Measurements from ENCODE around the gene MATN1.

MATN1 gene

GRCh38 chr1:30757352-30758120, 34.2 kb upstream of the MATN1 start, which contains the start of gene LAPTM5:
Gene LAPTM5 (minus strand): TSS chr1:30757774. CDS start chr1:30757745, 29 bp downstream.
- no peak for DNase-seq

DNA sequence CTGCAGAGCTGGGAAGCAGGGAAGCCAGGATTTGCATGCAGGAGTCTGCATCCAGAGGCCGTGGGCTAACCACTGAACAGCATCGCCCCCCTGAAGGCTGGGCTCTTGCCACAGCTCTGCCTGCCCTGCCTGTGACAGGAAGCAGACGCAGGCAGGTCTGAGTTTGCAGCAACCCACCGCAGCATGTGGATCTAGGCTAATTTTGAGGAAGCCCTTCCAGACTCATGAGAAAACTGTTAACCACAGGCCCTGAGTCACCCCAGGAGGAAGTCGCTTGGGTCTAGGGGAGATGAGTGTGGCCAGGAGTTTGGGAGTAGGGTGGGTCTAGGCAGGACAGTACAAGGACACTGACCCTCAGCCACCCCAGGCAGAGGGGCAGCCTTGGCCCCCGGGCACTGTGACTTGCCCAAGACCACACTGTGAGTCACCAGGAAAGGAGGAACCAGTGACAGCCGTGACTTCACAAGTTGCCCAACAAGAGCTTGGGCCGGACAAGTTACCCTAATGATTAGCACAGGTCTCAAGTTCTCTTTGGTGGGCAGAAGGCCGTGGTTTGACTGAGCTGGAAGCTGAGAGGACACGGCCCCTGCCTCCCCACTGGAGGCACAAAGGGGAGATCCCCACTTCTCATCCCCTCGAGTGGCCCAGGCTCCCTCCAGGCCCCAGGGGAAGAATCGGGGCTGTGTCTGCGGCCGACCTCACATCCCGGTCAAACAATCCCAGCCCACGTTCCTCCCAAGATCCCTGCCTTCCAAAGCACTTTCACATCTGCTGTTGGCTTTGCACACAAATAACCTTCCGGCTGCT, 33.4 kb upstream of the MATN1 start:
- no peak for DNase-seq

DNA sequence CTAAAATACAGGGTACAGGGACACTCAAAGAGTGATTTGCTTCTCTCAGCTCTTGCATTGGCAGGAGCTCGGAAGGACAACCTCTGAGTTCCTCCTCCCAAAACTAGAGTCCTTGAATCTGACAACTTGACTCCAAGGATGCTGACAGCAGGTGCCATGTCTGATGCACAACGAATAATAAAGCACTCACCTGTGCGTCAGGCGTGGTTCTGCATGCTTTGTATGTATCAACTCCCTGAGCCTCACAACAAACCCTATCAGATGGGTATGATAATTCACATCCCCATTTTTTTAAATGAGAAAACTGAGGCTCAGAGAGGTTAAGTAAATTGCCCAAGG, 32.8 kb upstream of the MATN1 start:
- DNase-seq = no peak

GRCh38 chr1:30755746-30756145, 32.4 kb upstream of the MATN1 start:
- no peak for DNase-seq

- DNase-seq = no peak
These were observed 31.9 kb upstream of the MATN1 start for GRCh38 chr1:30755334-30755733.

GRCh38 chr1:30754684-30755171, 31.3 kb upstream of the MATN1 start:
- no peak for DNase-seq

DNA sequence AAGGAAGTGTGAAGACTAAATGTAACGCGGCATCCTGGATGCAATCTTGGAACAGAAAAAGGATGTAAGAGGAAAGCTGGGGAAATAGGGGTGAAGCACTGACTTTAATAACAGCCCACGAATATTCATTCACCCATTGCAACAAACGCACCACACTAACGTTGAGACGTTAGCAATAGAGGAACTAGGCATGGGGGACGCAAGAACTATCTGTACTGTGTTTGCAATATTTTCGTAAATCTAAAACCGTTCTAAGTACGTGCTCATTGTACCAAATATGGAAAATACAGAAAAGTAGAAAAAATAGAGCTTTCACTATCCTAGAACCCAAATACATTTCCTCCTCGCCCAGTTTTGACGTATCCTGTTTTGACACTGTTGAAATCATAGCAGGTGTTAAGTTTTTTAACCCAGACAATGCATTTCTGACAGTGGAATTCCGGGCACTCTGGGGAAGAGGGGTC, 30.3 kb upstream of the MATN1 start:
- DNase-seq = no peak

GRCh38 chr1:30753118-30753517, 29.7 kb upstream of the MATN1 start:
- no peak for DNase-seq

- no peak for DNase-seq
These were observed 29.2 kb upstream of the MATN1 start for GRCh38 chr1:30752651-30752908.

- DNase-seq = no peak
These were observed 28.7 kb upstream of the MATN1 start for GRCh38 chr1:30751830-30752650.

- no peak for DNase-seq
These were observed 27.4 kb upstream of the MATN1 start for GRCh38 chr1:30750731-30751291.

GRCh38 chr1:30749691-30750583, 26.6 kb upstream of the MATN1 start:
- peak; percentile 31 for DNase-seq

DNA sequence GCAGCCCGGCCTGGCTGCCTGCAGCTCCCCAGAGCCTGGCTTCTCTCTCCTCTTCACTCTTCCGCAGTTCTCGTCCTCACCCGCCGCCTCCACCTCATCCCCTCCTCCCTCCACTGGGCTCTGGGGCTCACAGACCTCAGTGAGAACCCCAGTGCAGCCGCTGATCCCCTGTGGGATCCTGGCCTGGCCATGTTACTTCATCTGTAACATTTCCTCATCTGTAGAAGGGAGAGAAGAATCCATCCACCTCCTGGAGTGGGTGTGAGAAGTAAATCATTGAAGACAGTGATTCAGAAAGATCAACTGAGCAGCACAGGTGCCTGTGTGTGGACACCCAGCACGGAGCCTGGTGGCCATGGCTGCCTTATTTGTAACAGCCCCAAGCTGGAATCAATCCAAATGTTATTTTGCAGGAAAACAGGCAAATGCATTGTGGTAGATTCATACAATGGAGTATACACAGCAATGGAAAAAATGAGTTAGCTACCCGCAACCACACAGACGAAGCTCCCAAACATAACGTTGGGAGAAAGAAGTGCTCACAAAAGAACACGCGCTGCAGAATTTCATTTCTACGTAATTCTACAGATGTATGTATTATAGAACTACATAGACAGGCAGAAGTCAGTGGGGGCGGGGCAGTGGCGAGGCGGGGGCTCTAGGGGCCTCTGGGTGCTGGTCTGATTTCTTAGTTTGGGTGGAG, 25.5 kb upstream of the MATN1 start:
- DNase-seq = peak; percentile 67

DNA sequence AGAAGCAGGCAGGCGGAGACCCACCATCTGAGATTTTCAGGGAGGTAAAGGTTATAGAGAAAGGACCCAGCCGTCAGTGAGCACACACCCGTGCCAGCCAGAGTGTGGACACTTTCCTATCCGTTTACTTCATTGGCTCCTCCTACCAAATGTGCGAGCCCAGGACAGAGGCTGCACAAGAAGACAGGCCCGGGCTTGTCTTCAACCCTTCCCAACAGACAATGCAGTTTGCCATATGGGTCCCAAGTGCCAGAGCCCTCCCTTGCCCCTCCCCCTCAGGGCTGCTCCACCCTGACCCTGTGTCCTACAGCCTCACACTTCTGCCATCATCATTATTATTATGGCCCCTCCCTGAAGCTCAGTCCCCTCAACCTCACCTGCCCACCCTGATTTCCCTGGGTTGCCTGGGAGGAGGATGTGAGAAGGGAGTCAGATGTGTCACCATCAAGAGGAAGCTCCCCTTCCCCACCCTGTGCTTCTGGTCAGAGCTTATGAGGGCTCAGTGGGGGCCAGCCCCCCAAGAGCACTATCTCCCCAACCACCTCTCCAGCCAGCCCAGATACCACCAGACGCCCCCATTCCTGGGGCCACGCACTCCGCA, 24.8 kb upstream of the MATN1 start:
- DNase-seq = peak; percentile 92

- no peak for DNase-seq
These were observed 23.9 kb upstream of the MATN1 start for GRCh38 chr1:30747033-30748008.

DNA sequence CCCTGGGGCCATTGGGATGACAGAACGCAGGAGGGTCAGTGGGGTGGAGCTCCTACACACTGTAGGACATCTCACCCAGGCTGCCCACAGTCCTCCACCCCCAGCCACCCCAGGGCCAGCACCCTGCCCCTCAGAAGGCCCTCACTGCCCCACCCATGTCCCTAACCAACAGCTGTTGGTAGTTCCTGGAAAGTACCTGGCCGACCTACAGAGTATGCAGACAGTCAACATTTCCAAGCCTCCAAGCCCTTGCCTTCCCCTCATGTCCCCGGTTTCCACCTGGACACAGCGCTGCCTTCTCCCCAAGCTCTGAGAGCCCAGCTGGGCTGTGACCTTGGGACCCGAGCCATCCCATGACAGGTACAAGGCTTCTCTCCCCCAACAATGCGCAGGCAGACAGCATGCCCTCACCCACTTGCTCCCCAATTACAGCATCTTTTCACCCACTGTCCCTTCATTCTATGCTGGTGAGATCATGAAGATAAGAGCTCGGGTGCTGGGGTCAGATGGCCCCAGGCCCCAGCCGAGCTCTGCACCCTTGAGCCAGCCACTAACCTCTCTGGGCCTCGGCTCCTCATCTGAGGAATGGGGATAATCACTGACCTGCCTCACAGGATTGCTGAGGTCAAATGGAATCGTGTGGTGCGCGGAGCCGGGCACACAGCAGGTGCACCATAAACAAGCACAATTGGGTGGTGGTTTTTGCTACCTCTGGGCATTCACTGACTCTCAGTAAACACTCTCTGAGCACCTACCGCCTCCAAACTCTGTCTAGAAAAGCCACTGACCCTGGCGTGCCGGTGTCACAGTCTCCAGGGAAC, 23.0 kb upstream of the MATN1 start:
- no peak for DNase-seq

DNA sequence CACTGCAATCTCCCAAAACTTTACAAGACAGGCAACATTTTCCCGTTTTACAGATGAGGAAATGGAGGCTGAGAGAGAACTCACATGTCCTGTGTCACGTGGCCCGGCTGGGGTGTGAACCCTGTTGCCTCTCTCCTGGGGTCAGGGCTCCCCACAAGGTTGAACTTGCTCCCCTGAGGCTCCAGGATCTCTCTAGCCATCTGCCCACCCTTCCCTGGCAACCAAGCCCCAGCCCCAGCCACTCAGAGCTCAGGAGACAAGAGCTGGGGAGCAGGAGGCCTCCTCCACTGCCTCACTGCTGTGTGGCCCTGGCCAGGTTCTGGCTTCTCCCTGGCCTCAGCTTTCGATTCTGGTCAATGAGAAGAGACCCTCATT, 22.4 kb upstream of the MATN1 start:
- DNase-seq = peak; percentile 18

- no peak for DNase-seq
These were observed 21.9 kb upstream of the MATN1 start for GRCh38 chr1:30745156-30745833.

All from NCI-H2171 treated with DMSO at 0.1 percent for 48 hours (cell line).